ENCODE data around the gene UTP3. TPM values are rescaled to one million over a fixed set of nuclear protein-coding genes. Genes with fewer than 3 reads are reported as not detected.

The UTP3 gene
- total and polyA plus RNA-seq, 9 of the 15 experiments (the other 6 are each of a cell fraction or from before 2014, with no cell fraction given) = 11.9 to 69.3 (median 34.0) TPM

GRCh38 chr4:70678383-70678999 is 9.8 kb upstream of the UTP3 start:
- Histone ChIP-seq H3K4me1 (replicated peaks in 1 of 2; ENCODE audit: control insufficient read depth in 2 of 2, insufficient read depth in 2 of 2, low read length in 2 of 2) (no peaks in the 10 kb centered on the region), H3K79me2 (ENCODE audit: control insufficient read depth, insufficient read depth, low read length) (no peaks in the 10 kb centered on the region), H3K36me3 (ENCODE audit: control insufficient read depth, insufficient read depth, low read length) (no peaks in the 10 kb centered on the region), H4K20me1 (replicated peaks; ENCODE audit: control insufficient read depth, insufficient read depth, low read length) (no peaks in the 10 kb centered on the region), H3K9ac (ENCODE audit: insufficient read depth in 1 of 2, low read depth in 2 of 2, low read length in 2 of 2) (no peak overlapping the region), H3K27me3 (ENCODE audit: control insufficient read depth in 2 of 2, insufficient read depth in 2 of 2, low read length in 2 of 2) (no peaks in the 10 kb centered on the region), H3K4me2 (ENCODE audit: insufficient read depth, low read length) (no peak overlapping the region), H3K9me1 (ENCODE audit: control insufficient read depth, insufficient read depth, low read length) (no peaks in the 10 kb centered on the region), H3K9me3 (replicated peaks; ENCODE audit: control insufficient read depth, insufficient read depth, low read depth, low read length) (no peaks in the 10 kb centered on the region), H3K4me3 (no peak overlapping the region), H2AFZ (ENCODE audit: low read depth, low read length) (no peak overlapping the region), H3K27ac (ENCODE audit: extremely low read depth, low read depth, low read length) (no peak overlapping the region)
- ChIA-PET CTCF (ENCODE audit: low intra/inter-chr PET ratio) (no interaction called here), POLR2A (no interaction called here)
- DNase-seq (ENCODE audit: extremely low read depth in 1 of 4, low spot score in 3 of 4) (no peak), FAIRE-seq (no peak), ATAC-seq (no peak)
- 47% methylated on average over 1 of the region's 1 CpG for WGBS (ENCODE audit: insufficient coverage, low coverage, missing lambda C conversion rate)
- in situ Hi-C loops (cut with MboI) = no loop called here
- TF ChIP-seq POLR2B (IDR thresholded peaks at IDR 0.05; ENCODE audit: low read depth, partially characterized antibody) (no peak), MIER1 (IDR thresholded peaks at IDR 0.05; ENCODE audit: low read depth) (no peak), ZNF655 (CRISPR knock-in tag; IDR thresholded peaks at IDR 0.05) (no peak)
- intact Hi-C loops (cut with micrococcal nuclease) = no loop called here
- no TSS peak for BruUV-seq (replicated peaks)

DNA sequence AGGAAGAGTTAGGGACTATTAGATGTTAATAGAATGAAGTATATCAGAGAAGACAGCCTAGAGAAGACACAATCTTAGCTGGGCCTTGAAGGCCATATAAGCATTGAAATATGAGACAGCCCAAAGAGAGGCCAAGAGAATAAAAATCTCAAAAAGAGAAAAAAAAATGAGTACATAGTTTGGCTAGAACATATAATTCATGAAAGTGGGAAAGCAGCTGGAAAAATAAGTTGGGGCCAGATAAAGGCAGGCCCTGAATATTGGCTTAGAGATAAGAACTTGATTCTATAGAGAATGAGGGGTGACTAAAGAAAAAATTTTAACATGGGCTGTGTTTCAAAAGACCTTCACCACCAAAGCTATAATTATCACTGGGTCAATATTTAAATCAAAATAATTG is 7.4 kb upstream of the UTP3 start:
- no peaks in the 10 kb centered on the region for H3K27me3 ChIP-seq (ENCODE audit: control insufficient read depth in 2 of 2, insufficient read depth in 2 of 2, low read length in 2 of 2)
- intact Hi-C loops (cut with micrococcal nuclease) = no loop called here
- no peak overlapping the region for H3K4me2 ChIP-seq (ENCODE audit: insufficient read depth, low read length)
- no peaks in the 10 kb centered on the region for H3K9me1 ChIP-seq (ENCODE audit: control insufficient read depth, insufficient read depth, low read length)
- in situ Hi-C loops (cut with MboI) = no loop called here
- H3K79me2 ChIP-seq (ENCODE audit: control insufficient read depth, insufficient read depth, low read length) = no peaks in the 10 kb centered on the region
- H3K4me3 ChIP-seq = no peak overlapping the region
- DNase-seq (ENCODE audit: extremely low read depth in 1 of 4, low spot score in 3 of 4) (no peak), FAIRE-seq (no peak), ATAC-seq (no peak)
- no TSS peak for BruUV-seq (replicated peaks)
- H3K9ac ChIP-seq (ENCODE audit: insufficient read depth in 1 of 2, low read depth in 2 of 2, low read length in 2 of 2) = no peak overlapping the region
- ChIA-PET CTCF (ENCODE audit: low intra/inter-chr PET ratio) (no interaction called here), POLR2A (no interaction called here)
- no peaks in the 10 kb centered on the region for H3K4me1 ChIP-seq (replicated peaks in 1 of 2; ENCODE audit: control insufficient read depth in 2 of 2, insufficient read depth in 2 of 2, low read length in 2 of 2)
- no peaks in the 10 kb centered on the region for H3K9me3 ChIP-seq (replicated peaks; ENCODE audit: control insufficient read depth, insufficient read depth, low read depth, low read length)
- H2AFZ ChIP-seq (ENCODE audit: low read depth, low read length) = 0 out of 2 replicates have a peak overlapping the region, but pooled peaks have one; percentile 1
- H3K36me3 ChIP-seq (ENCODE audit: control insufficient read depth, insufficient read depth, low read length) = no peaks in the 10 kb centered on the region
- no peak overlapping the region for H3K27ac ChIP-seq (ENCODE audit: extremely low read depth, low read depth, low read length)
- TF ChIP-seq, protein P1, sequence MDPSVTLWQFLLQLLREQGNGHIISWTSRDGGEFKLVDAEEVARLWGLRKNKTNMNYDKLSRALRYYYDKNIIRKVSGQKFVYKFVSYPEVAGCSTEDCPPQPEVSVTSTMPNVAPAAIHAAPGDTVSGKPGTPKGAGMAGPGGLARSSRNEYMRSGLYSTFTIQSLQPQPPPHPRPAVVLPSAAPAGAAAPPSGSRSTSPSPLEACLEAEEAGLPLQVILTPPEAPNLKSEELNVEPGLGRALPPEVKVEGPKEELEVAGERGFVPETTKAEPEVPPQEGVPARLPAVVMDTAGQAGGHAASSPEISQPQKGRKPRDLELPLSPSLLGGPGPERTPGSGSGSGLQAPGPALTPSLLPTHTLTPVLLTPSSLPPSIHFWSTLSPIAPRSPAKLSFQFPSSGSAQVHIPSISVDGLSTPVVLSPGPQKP (CRISPR knock-in tag; IDR thresholded peaks at IDR 0.05) = no peak
- no peaks in the 10 kb centered on the region for H4K20me1 ChIP-seq (replicated peaks; ENCODE audit: control insufficient read depth, insufficient read depth, low read length)

Data from K562 (cell line).